GM23338 (cell line): ENCODE data around the gene CLN6. TPM values are rescaled to one million over a fixed set of nuclear protein-coding genes. Genes with fewer than 3 reads are reported as not detected.
A peak's percentile ranks its signal among the peaks of the same experiment; 100 is the strongest.

ENCODE experiments used
- ATAC-seq: fragments of 200-7000 bp; cut with Tn5 transposase; 3 replicates; pipeline ENCODE4 v1.9.1; 2020
- DNase-seq: peaks from one replicate; pipeline ENCODE4 v3.0.0-alpha.2; 2015; ENCODE audit warnings: low spot score
- H2AFZ ChIP-seq: fragments of 200-600 bp; sonication (generic); 2 replicates; pipeline ENCODE4 v1.8.0; 2016; ENCODE audit warnings: antibody characterized with exemption, mild to moderate bottlenecking, moderate library complexity
- H3F3A ChIP-seq: fragments of 200-600 bp; sonication (generic); replicated peaks from 2 replicates; pipeline ENCODE4 v1.8.0; 2017; ENCODE audit warnings: antibody characterized with exemption, mixed run types, low read depth
- H3K27ac ChIP-seq: fragments of 200-600 bp; sonication (generic); 2 replicates; pipeline ENCODE4 v1.6.1; 2016; ENCODE audit warnings: low read depth
- H3K27me3 ChIP-seq: fragments of 200-600 bp; sonication (generic); 2 replicates; pipeline ENCODE4 v1.8.0; 2016; ENCODE audit warnings: mild to moderate bottlenecking, mixed run types, moderate library complexity; ENCODE audit not compliant: insufficient read depth
- H3K36me3 ChIP-seq: fragments of 200-600 bp; sonication (generic); 2 replicates; pipeline ENCODE4 v1.8.0; 2016; ENCODE audit warnings: mild to moderate bottlenecking; ENCODE audit not compliant: insufficient read depth
- H3K4me1 ChIP-seq: fragments of 200-600 bp; sonication (generic); 2 replicates; pipeline ENCODE4 v1.8.0; 2016; ENCODE audit warnings: mild to moderate bottlenecking, moderate library complexity; ENCODE audit not compliant: insufficient read depth
- H3K4me2 ChIP-seq: fragments of 200-600 bp; sonication (generic); 2 replicates; pipeline ENCODE4 v1.7.1; 2017; ENCODE audit warnings: mixed run types
- H3K4me3 ChIP-seq: fragments of 200-600 bp; sonication (generic); 2 replicates; pipeline ENCODE4 v1.6.1; 2016; ENCODE audit warnings: mixed run types
- H3K79me2 ChIP-seq: fragments of 200-600 bp; sonication (generic); replicated peaks from 2 replicates; pipeline ENCODE4 v1.8.0; 2017; ENCODE audit warnings: mild to moderate bottlenecking; ENCODE audit not compliant: insufficient read depth
- H3K9me2 ChIP-seq: fragments of 200-600 bp; sonication (generic); 2 replicates; pipeline ENCODE4 v1.8.0; 2017; ENCODE audit not compliant: insufficient read depth
- H4K20me1 ChIP-seq: fragments of 200-600 bp; sonication (generic); replicated peaks from 2 replicates; pipeline ENCODE4 v1.8.0; 2017; ENCODE audit warnings: mild to moderate bottlenecking; ENCODE audit not compliant: insufficient read depth
- H3K27ac Mint-ChIP-seq: 2 replicates; pipeline ENCODE4 v1.8.0; 2020; ENCODE audit warnings: inconsistent platforms, mild to moderate bottlenecking, moderate library complexity, mixed read lengths
- H3K27me3 Mint-ChIP-seq: 3 replicates; pipeline ENCODE4 v1.8.0; 2022; ENCODE audit warnings: low read depth, mild to moderate bottlenecking, moderate library complexity, mixed read lengths, inconsistent platforms; ENCODE audit not compliant: insufficient read depth, poor library complexity
- H3K36me3 Mint-ChIP-seq: 3 replicates; pipeline ENCODE4 v1.8.0; 2021; ENCODE audit warnings: low read depth, mild to moderate bottlenecking, inconsistent platforms, moderate library complexity, mixed read lengths
- H3K4me1 Mint-ChIP-seq: 3 replicates; pipeline ENCODE4 v1.8.0; 2020; ENCODE audit warnings: mild to moderate bottlenecking, inconsistent platforms, mixed read lengths
- H3K4me3 Mint-ChIP-seq: 3 replicates; pipeline ENCODE4 v1.8.0; 2021; ENCODE audit warnings: moderate library complexity, mild to moderate bottlenecking, inconsistent platforms, mixed read lengths
- H3K9me3 Mint-ChIP-seq: 3 replicates; pipeline ENCODE4 v1.8.0; 2020; ENCODE audit warnings: moderate library complexity, mild to moderate bottlenecking, inconsistent platforms, mixed read lengths
- CREB1 ChIP-seq: fragments of 250-450 bp; sonication (Bioruptor Pico); IDR thresholded peaks from 2 replicates; pipeline ENCODE4 v1.5.0; 2020; ENCODE audit warnings: low read depth, mild to moderate bottlenecking, moderate library complexity
- EZH2 ChIP-seq: fragments of 200-600 bp; sonication (generic); IDR thresholded peaks from one replicate; pipeline ENCODE4 v1.8.0; 2017; ENCODE audit warnings: antibody characterized with exemption, mild to moderate bottlenecking, low read depth; ENCODE audit not compliant: unreplicated experiment
- EZH2phosphoT487 ChIP-seq: fragments of 200-600 bp; sonication (generic); IDR thresholded peaks from one replicate; pipeline ENCODE4 v1.8.1; 2018; ENCODE audit warnings: antibody characterized with exemption; ENCODE audit not compliant: unreplicated experiment
- JUNB ChIP-seq: IDR thresholded peaks from one replicate; pipeline ENCODE4 v1.6.1; 2016; ENCODE audit warnings: antibody characterized with exemption; ENCODE audit not compliant: unreplicated experiment
- POLR2AphosphoS5 ChIP-seq: IDR thresholded peaks from 2 replicates; pipeline ENCODE4 v1.6.1; 2016; ENCODE audit warnings: antibody characterized with exemption, low read depth
- REST ChIP-seq: IDR thresholded peaks from one replicate; pipeline ENCODE4 v1.6.1; 2018; ENCODE audit warnings: antibody characterized with exemption; ENCODE audit not compliant: unreplicated experiment
- STAT1 ChIP-seq: IDR thresholded peaks from one replicate; pipeline ENCODE4 v1.6.1; 2016; ENCODE audit warnings: antibody characterized with exemption; ENCODE audit not compliant: unreplicated experiment
- ZNF114 ChIP-seq: fragments of 250-450 bp; sonication (Bioruptor Pico); IDR thresholded peaks from 2 replicates; pipeline ENCODE4 v1.5.0; 2020; ENCODE audit warnings: mild to moderate bottlenecking, moderate library complexity
- ZNF331 ChIP-seq: fragments of 250-450 bp; sonication (Bioruptor Pico); IDR thresholded peaks from 2 replicates; pipeline ENCODE4 v1.5.0; 2020; ENCODE audit warnings: low read depth, mild to moderate bottlenecking, moderate library complexity
- ZNF462 ChIP-seq: fragments of 250-450 bp; sonication (Bioruptor Pico); IDR thresholded peaks from 2 replicates; pipeline ENCODE4 v1.5.0; 2020; ENCODE audit warnings: mild to moderate bottlenecking, moderate library complexity
- polyA plus RNA-seq: library from polyadenylated mRNA; unstranded; fragments of >200 nt; fragmentation: Nextera tagmentation; extraction: Ambion mirVana; gene quantifications from 2 replicates; pipeline ENCODE4 v1.2.1, GENCODE V29; 2016
- total RNA-seq: library from RNA; depleted of rRNA; stranded (reverse); fragments of >200 nt; shearing (Covaris generic); gene quantifications from 2 replicates; pipeline ENCODE4 v1.2.3, GENCODE V29; 2014
- TF ChIP-seq, protein P1 (sequence below): IDR thresholded peaks from 2 replicates; pipeline ENCODE4 v1.6.1; 2016; ENCODE audit warnings: antibody characterized with exemption

CLN6 gene
- total and polyA plus RNA-seq, 2 experiments from 2014 or later, result 20.7 to 69.5 TPM

GRCh38 chr15:68204776-68205557, 24.6 kb downstream of the CLN6 start, which contains the start of gene CALML4:
CALML4 (minus strand) TSS chr15:68205332; CDS start chr15:68205247, 85 bp downstream.
- ATAC-seq, result no peak
- peak within 1 kb of the TSS; percentile 90 for H3K27ac ChIP-seq
- H3K27ac Mint-ChIP-seq, result peak within 1 kb of the TSS; percentile 87

GRCh38 chr15:68204361-68204760, 25.2 kb downstream of the CLN6 start:
- Histone ChIP-seq H3K4me3 (no peak overlapping the region), H3K9me2 (no peaks in the 10 kb centered on the region), H3K27ac (0 out of 2 replicates have a peak overlapping the region, but pooled peaks have one; percentile 45), H4K20me1 (peaks cover 26% of the 10 kb centered on the region), H3F3A (peaks cover 8% of the 10 kb centered on the region; the same call in 1 of the 2 replicates), H3K27me3 (no peaks in the 10 kb centered on the region), H3K4me2 (no peak overlapping the region), H3K36me3 (no peaks in the 10 kb centered on the region), H3K4me1 (peaks cover 45% of the 10 kb centered on the region), H2AFZ (no peak overlapping the region), H3K79me2 (peaks cover 20% of the 10 kb centered on the region)
- DNase-seq (no peak), ATAC-seq (no peak)
- H3K27me3 Mint-ChIP-seq, result peaks cover 23% of the 10 kb centered on the region
- H3K9me3 Mint-ChIP-seq, result no peaks in the 10 kb centered on the region
- H3K4me3 Mint-ChIP-seq, result no peak overlapping the region
- peak overlapping the region; percentile 20; the same call in 1 of the 2 replicates for H3K27ac Mint-ChIP-seq
- H3K4me1 Mint-ChIP-seq, result peaks cover 62% of the 10 kb centered on the region
- H3K36me3 Mint-ChIP-seq, result peaks cover 9% of the 10 kb centered on the region
- TF ChIP-seq JUNB, result no peak
- TF ChIP-seq ZNF331, result no peak
- TF ChIP-seq ZNF462 (CRISPR knock-in tag), result no peak
- TF ChIP-seq REST, result no peak
- no peak for TF ChIP-seq CREB1 (CRISPR knock-in tag)
- TF ChIP-seq ZNF114 (CRISPR knock-in tag), result no peak
- TF ChIP-seq EZH2, result no peak
- TF ChIP-seq, protein P1, sequence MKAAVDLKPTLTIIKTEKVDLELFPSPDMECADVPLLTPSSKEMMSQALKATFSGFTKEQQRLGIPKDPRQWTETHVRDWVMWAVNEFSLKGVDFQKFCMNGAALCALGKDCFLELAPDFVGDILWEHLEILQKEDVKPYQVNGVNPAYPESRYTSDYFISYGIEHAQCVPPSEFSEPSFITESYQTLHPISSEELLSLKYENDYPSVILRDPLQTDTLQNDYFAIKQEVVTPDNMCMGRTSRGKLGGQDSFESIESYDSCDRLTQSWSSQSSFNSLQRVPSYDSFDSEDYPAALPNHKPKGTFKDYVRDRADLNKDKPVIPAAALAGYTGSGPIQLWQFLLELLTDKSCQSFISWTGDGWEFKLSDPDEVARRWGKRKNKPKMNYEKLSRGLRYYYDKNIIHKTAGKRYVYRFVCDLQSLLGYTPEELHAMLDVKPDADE, result no peak

More at GRCh38 chr15:68204776-68205557, 24.6 kb downstream of the CLN6 start, which contains the start of gene CALML4:
- Histone ChIP-seq H3K27me3 (no peaks in the 10 kb centered on the region), H3K36me3 (no peaks in the 10 kb centered on the region), H3K4me1 (peaks cover 45% of the 10 kb centered on the region), H3K4me2 (peak within 1 kb of the TSS; percentile 71), H3K4me3 (peak within 1 kb of the TSS; percentile 38), H3K9me2 (no peaks in the 10 kb centered on the region), H3F3A (peaks cover 8% of the 10 kb centered on the region; the same call in 1 of the 2 replicates), H4K20me1 (peaks cover 21% of the 10 kb centered on the region), H2AFZ (no peak within 1 kb of the TSS), H3K79me2 (peaks cover 19% of the 10 kb centered on the region)
- H3K9me3 Mint-ChIP-seq, result no peaks in the 10 kb centered on the region
- no peak for TF ChIP-seq POLR2AphosphoS5
- TF ChIP-seq EZH2phosphoT487, result no peak
- no peak for TF ChIP-seq JUNB
- no peak for TF ChIP-seq STAT1
- peaks cover 12% of the 10 kb centered on the region for H3K36me3 Mint-ChIP-seq
- no peak within 1 kb of the TSS; the same call in 2 of the 3 replicates for H3K4me3 Mint-ChIP-seq
- H3K4me1 Mint-ChIP-seq, result peaks cover 62% of the 10 kb centered on the region
- peaks cover 26% of the 10 kb centered on the region for H3K27me3 Mint-ChIP-seq
- peak; percentile 42 for DNase-seq
